ENCODE results near the gene ATG4D.

ATG4D gene

DNA sequence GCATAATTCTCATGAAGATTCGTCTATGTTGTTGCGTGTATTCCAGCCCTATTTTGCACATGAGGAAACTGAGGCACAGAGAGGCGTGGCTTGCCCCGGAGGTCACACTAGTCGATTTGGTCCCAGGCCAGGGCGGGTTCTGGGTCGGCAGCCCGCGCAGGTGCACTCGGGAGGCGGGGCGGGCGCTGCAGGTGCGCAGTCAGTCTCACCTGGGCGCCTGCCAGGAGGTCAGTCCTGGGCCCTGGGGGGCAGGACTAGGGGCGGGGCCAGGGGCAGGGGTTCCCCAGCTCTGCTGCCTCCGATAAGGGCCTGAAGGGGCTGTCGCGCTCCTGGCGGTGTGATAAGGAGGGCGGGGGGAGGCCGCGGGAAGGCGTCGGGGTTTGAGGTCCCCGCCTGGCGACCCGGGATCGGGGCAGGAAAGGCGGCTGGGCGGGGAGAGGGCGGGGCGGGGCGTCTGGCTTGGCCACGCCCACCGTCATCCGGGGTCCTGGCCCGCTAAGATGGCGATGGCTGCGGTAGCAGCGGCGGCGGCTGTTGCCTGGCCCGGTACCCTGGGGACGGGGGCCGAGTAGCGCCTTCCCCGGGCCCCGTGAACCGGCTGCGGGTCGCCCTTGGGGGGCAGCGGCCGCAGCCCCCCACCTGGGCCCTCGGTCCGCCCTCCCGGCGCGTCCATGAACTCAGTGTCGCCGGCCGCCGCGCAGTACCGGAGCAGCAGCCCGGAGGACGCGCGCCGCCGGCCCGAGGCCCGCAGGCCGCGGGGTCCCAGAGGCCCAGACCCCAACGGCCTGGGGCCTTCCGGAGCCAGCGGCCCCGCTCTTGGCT lies at the start of gene ATG4D:
Gene ATG4D (plus strand): TSS at position 485 of the 822 bp plus-strand sequence. CDS start 187 bp downstream, at position 672.
- DNase-seq (ENCODE audit: low read depth in 2 of 2) = peak; percentile 50 to 61

DNA sequence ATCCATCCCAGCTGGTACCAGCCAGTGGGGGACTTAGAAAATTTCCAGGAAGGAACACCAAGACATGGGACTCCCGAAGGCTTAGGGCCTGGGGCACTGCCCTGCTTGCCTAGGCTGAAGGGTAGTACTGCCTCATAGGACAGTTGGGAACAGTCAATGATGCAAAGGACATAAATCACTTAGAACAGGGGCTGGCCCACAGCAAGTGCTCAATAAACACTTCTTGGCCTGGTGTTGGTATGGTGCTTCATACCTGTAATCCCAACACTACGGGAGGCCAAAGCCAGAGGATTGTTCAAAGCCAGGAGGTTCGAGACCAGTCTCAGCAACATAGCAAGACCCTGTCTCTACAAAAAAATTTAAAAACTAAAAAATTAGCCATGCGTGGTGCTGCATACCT lies 46.3 kb upstream of the ATG4D start:
- DNase-seq (ENCODE audit: low read depth in 2 of 2) = no peak

DNA sequence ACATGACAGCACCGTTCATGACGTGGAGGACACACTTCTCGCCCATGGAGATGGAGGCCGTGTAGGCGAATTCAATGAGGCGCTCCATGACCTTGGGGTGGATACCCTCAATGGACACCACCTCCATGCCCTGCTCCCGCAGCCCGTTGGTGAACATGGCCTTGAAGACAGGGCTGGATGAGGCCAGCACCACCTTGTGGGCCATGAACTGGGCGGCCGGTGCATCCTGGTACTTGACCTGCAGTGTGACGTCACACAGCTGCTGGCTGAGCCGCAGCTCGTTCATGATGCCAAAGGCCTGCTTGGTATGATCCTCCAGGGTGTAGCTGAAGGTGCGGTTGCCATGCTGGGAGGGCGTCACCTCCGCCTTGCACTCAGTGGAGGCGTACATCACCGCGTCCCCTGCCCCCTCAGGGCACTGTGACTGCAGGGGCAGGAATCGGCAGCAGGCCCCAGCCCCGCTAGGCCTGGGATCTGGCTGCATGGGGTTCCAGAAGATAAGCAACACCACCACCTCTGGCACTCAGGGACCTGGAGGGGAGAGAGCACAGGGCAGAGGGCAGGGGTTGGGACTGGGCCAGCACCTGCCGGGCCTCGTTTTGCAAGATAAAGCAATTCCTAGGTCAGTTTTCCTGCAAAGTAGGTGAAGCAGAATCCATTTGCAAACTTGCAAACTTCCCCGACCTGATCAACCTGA lies 44.0 kb upstream of the ATG4D start:
- DNase-seq (ENCODE audit: low read depth in 2 of 2) = no peak

DNA sequence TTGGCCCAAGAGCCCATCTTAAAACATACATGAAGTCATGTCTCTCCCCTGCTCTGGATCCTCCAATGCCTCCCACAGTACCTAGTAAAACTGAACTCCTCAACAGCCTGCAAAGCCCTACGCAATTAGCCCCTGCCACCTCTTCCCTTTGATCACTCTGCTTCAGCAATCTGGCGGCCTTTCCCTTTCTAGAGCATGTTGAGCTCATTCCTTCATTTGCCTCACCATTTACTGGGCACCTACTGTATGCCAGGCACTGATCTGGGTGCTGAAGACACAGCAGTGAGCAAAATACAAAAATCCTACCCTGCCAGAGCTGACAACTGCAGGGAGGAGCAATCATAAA lies 43.5 kb upstream of the ATG4D start:
- no peak for DNase-seq (ENCODE audit: low read depth in 2 of 2)

DNA sequence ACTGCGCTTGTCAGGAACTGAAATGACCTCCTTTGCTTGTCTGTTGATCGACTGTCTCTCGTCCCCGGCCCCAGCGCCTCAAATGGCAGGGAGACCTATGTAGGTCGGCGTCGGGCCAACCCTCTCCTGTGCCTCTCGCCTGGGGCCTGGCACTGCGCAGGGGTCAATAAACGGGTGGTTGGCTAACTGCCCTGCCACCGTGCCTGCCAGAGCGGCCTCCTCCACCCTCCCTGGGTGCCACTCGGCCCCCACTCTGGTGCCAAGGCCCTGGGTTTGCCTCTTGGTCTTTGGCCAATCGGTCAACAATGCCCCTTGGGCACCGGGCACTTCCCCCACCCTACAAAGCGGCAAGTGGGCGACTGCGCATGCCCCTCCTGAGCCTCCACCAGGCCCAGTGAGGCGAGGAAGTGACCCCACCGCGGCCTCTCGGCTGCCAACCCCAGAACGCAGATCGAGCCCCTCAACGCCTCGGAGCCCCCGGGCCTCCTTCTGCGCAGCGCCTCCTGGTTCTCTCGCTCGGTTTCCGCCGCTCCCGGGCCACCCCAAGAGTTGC lies 41.7 kb upstream of the ATG4D start:
- DNase-seq (ENCODE audit: low read depth in 2 of 2) = no peak

DNA sequence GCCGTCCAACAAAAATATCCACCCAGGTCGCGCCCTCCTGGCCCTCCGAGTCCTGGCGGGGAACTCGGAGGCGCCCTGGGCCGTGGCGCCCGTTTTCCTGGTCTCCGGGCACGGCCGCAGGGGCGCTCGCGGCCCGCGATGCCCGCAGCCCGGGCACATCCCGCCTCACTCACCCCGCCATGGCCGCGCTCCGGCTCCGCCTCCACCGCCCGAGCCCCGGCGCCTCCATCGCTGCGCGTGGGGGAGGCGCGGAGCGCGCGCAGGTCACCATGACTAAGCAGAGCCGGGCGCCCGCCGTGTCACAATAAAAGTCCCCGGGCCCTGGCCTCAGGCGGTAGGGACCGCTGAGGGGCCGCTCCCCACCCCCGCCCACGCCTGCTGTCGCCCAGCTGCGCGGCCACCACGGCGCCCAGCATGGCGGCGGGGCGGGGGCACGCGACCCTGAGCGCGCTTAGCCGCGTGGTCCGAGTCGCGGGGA lies 41.1 kb upstream of the ATG4D start:
- peak; percentile 75 to 82 for DNase-seq (ENCODE audit: low read depth in 2 of 2)

DNA sequence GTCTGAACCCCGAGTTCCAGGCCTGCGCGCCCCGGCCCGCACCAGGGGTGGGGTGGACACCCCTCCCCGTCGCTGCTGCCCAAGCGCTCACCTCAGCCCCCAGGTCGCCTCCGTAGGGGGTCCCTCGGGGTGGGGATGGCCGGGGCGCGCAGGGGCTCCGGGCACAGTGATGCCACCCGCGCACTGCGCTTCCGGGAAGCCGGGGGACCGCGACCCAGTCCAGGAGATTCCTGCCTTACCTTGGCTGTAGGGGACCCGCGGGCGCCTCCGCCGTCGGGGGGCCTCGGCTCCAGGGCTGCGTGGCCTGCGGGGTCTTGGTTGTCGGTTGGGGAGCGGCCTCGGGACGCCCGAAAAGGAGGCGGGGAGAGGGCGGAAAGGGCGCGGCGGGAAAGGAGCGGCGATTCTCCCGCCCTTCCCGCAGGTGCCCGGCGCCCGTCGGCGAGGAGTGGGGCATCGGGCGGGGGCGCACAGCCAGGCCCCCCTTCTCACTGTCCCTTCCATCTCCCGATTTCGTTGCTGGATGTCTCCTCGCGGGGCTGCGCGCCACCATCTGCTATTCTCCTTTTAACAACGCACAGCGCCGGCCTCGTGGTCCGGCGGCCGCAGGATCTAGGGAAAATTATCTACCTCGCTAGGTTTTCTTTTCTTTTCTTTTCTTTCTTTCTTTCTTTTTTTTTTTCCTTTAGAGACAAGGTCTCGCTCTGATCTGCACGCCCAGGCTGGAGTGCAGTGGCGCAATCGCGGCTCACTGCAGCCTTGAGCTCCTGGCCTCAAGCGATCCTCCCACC lies 40.5 kb upstream of the ATG4D start, which contains the start of gene KEAP1:
Gene KEAP1 (minus strand): TSS at position 355 of the 788 bp plus-strand sequence. CDS start 3,323 bp downstream, outside the sequence.
- DNase-seq (ENCODE audit: low read depth in 2 of 2) = no peak

DNA sequence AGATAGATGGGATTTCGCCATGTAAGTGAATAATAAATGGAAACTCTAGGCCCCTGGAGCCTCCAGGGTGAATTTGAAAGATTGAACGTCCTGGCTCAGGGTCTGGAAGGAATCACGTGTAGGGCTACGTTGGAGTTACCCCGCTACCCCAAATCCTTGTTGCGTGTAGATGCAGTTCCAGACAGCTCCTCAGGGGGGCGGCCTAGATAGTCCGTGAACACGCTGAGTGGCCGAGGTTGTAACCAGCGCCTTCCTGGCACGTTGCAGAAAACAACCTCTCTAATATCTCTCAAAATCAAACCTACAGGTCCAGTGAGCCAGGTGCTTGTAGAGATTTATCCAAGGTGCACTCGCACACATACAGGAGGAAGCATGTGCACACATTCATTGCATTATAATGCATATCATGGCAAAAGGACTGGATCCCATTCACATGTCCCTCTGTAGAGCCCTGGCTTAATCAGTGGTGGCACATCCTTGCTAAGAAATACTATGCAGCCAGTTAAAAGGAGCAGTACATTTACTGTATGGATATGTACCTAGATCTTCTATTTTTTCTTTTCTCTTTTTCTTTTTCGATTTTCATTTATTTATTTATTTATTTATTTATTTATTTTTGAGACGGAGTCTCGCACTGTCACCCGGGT lies 38.0 kb upstream of the ATG4D start:
- DNase-seq (ENCODE audit: low read depth in 2 of 2) = peak; percentile 49 to 58

DNA sequence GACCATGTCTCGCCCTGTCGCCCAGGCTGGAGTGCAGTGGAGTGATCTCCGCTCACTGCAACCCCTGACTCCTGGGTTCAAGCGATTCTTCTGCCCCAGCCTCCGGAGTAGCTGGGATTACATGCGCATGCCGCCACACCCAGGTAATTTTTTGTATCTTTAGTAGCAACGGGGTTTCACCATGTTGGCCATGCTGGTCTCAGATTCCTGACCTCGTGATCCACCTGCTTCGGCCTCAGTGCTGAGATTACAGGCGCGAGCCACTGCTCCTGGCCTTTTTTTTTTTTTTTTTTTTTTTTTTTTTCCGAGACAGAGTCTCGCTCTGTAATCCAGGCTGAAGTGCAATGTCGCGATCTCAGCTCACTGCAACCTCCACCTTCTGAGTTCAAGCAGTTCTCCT lies 35.7 kb upstream of the ATG4D start:
- DNase-seq (ENCODE audit: low read depth in 2 of 2) = no peak

DNA sequence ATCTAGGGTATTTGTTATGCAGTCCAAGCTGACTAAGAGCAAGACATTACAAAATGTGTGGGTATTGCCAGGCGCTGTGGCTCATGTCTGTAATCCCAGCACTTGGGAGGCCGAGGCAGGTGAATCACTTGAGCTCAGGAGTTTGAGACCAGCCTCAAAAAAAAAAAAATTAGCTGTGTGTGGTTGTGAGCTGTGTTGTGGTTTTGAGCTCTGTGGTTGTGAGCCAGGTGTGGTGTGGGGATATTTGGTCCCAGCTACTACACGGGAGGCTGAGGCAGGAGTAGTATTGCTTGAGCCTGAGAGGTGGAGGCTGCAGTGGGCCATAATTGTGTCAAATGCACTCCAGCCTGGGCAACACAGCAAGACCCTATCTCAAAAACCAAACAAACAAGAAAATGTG lies 35.0 kb upstream of the ATG4D start:
- no peak for DNase-seq (ENCODE audit: low read depth in 2 of 2)

DNA sequence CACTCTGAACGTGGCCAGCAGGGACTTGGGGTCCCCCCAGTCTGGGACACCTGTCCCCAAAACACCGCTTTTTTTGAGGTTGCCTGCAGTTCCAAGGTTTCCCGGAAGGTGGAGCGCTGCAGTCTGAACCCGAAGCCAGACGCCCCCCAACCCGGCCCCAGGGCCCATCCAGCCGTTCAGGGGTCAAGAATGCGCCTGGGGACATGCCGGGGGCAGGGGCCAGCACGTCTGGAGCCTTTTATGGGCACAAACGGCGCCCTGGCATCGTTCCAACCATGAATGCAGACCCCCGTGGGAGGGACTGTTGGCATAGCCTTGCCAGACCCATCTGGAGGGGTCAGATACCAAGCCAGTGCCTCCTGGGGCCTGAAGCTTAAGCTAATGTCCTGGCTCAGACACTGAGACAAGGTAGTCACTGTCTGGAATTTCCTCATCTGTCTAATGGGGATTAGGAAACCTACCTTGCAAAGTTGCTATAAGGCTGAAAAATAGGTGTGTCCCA lies 33.4 kb upstream of the ATG4D start:
- DNase-seq (ENCODE audit: low read depth in 2 of 2) = no peak

DNA sequence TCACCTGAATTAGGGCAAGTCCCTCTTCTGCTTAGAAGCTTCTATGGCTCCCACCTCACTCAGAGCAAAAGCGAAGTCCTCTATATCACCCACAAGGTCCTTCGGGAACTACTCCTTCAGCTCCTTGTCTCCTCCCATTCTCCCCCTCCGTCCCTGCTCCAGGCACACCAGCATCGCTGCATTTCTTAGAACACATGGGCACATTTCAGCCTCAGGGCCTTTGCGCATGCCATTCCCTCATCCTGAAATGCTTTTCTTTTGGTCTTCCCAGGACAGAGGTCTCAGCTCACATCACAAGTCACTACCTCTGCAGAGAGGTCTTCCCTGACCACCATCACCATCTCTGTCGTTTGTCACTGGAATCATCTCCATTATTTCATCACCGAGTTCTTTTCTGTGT lies 30.5 kb upstream of the ATG4D start:
- no peak for DNase-seq (ENCODE audit: low read depth in 2 of 2)

DNA sequence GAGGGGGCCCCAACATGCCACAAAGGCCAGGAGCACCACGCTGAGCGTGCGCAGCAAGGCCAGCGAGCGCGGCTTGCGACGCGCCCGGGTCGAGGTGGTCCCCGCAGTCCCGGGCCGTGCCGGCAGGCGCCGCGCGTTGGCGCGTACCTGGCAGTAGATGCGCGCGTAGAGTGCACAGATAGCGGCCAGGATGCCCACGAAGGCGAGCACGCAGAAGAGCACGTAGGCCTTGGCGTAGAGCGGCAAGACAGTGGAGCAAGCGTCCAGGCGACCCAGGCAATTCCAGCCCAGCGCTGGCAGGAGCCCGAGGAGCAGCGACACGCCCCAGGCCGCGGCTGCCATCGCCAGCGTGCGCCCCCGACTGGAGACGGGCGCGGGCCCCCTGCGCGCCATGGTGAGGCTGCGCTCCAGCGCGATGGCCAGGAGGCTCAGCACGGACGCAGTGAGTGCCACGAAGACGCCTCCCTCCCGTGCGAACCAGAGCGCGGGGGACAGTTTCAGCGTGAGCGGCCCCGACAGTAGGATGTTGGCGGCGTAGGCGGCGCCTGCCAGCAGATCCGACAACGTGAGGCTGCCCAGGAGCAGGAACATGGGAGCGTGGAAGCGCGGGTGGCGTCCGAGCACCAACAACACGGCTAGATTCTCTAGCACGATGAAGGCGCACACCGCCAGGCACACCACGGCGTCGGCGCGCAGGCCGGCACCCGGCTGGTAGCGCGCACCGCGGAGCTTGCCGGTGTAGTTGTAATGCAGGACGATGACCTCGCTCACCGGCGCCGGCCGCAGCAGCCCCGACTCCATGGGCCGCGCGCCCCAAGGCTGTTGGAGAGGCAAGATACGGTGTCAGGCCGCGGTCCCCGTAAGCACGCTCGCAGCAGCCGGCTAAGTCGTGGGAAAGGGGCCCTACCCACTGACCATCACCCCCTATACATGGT lies 29.2 kb upstream of the ATG4D start:
- no peak for DNase-seq (ENCODE audit: low read depth in 2 of 2)

DNA sequence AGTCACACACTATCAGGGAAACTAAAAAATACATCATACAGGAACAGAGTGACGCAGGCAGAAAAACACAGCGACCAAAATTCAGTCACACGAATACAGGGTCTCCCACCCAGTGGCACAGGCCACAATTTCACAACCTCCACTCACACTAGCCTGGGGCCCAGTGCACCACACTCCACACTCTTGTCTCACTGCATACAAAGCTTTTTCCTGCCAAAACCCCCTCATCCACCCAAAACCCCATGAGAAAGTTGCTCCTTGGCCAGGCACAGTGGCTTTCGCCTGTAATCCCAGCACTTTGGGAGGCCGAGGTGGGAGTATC lies 27.7 kb upstream of the ATG4D start:
- peak in 1 of 2 donors; percentile 26 for DNase-seq (ENCODE audit: low read depth in 2 of 2)

DNA sequence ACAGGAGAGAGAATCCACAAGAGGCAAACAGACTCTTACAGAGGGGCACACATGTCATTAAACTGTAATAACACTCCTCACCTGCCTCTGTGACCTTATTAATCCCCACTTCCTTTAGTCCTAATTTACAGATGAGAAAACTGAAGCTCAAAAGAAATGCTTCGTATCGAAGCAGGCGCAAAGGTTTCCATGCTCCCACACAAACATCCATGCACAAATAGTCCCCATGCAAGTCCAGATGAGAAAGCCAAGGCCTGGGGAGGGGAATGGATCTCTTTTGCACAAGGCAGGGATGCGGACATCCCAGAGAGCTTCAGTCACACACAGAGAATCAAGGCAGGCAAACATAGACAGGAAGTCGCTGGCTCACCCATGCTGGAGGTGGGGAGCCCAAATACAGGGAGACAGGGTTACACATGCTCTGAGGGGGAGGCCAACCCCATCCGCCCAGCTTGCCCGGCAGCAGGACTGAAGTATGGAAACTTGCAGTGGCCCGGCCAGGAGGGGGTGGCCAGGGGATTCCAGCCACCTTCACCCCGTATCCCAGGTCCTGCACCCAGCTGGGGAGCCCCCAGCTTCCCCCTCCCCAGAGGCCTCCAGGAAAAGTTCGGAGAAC lies 26.9 kb upstream of the ATG4D start:
- no peak for DNase-seq (ENCODE audit: low read depth in 2 of 2)

DNA sequence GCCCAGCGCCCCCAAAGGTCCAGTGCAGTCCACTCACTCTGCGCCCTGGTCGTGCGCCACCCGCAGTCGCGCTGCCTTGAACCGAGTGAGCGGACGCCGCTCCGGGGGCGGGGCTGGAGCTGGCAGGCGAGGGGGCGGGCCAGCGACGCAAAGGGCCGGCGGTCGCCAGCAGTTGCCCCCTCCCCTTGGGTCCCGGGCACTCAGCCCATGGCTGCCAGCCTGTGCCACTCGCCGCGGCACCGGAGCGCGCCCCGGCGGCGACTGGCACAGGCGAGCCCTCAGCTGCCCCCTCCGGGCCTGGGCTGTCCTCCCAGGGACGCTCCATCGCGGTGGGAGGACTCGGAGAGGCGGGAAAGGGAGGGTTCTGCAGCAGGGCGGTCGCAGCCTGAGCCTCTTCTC lies 26.3 kb upstream of the ATG4D start, which contains the start of gene S1PR5:
Gene S1PR5 (minus strand): TSS at position 87 of the 399 bp plus-strand sequence. CDS start 2,436 bp downstream, outside the sequence.
- no peak for DNase-seq (ENCODE audit: low read depth in 2 of 2)

DNA sequence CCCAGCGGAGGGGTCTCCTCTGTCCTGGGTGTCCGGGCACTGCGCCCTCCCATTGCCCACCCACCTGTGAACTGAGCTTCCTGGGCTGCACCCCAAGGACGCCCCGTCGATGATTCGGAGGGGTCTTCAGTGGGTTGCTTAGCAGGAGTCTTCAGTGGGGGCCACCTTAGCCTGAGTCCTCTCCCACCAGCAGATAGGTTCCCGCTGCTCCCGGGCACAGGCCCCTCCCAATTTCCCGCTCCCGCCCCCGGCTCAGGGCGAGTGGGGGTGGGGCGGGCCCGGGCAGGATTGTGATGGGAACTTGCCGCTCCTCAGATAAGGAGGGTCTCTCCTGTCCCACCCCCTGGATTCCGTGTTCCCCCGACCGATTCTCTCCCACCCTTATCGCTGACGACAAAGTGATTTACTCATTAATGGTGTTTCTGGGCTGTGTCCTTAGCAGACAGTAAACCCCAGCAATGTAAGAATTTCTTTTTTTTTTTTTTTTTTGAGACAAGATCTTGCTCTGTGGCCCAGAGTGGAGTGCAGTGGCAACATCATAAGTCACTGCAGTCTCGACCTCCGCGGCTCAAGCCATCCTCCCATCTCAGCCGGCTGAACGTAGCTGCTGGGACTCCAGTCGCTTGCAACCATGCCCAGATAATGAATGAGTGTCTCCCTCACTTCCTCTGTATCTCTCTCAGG lies 25.8 kb upstream of the ATG4D start:
- DNase-seq (ENCODE audit: low read depth in 2 of 2) = no peak

DNA sequence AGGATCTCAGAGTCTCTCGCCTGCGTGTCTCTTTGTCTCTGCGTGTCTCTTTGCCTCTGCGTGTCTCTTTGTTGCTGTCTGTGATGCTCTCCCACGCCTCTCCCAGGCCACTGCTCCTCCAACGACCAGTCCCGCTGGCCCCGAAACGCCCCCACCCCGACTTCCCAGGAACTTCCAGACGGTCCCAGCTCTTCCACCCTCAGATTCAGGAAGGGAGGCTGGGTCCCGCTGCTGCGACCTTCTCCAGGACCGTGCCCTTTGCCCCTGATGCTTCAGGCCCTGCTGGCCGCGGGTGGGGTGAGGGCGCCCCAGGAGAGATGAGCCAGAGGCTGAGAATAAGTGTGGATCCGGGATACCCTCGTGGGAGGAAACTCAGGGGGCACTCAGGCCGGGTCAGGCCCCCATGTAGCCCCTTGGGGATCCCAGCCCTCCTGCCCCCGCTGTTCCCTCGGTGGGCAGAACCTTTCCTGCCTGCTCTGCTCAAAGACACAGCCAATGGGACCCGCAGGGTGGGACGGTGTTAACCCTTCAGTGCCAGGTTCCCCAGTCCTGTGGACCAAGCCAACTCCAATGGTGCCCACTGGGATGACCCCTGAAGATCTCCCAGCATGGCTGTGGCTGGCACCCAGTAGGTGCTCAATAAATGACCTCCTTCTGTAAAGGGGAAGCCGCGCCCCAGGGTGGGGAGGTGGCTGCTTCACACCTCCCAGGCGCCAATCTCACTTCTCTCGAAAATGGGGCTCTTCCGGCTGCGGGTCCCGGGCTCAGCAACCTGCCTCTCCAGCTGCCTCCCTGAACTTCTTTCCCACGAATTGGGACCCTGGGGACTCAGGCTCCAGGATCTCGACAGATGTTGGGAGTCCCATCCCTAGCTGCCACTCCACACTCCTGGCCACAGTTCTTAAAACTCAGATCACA lies 25.0 kb upstream of the ATG4D start:
- no peak for DNase-seq (ENCODE audit: low read depth in 2 of 2)
